B cell (primary cell): ENCODE data around the gene ANKRD30B. TPM values are rescaled to one million over a fixed set of nuclear protein-coding genes. Genes with fewer than 3 reads are reported as not detected.
"Not testable (repeated sequence)": the region's sequence is repeated elsewhere in the genome, so short reads cannot be mapped to it uniquely, and the experiment has no call there.

Source experiments
- ATAC-seq: fragments of 200-7000 bp; cut with Tn5 transposase; one replicate; pipeline ENCODE4 v1.10.0; 2021; ENCODE audit warnings: low read depth, mild to moderate bottlenecking, moderate number of reproducible peaks, moderate library complexity
- CTCF ChIA-PET: fragments of 350-600 bp; sonication (Branson Sonifier 250); formaldehyde crosslinking; loops from one replicate; lab custom pipeline; 2021; ENCODE audit warnings: antibody characterized with exemption, inconsistent platforms; lab: Charles Lee
- POLR2A ChIA-PET: fragments of 350-600 bp; sonication (Branson Sonifier 250); formaldehyde crosslinking; loops from one replicate; lab custom pipeline; 2021; ENCODE audit warnings: antibody characterized with exemption; lab: Charles Lee
- DNase-seq: peaks from one replicate; pipeline ENCODE4 v3.0.0; 2013
- H2AFZ ChIP-seq: 2 replicates; pipeline ENCODE4 v1.6.1; 2012; ENCODE audit warnings: mild to moderate bottlenecking, low read depth, low read length; ENCODE audit not compliant: insufficient read depth, poor library complexity, severe bottlenecking
- H3K27ac ChIP-seq, 2 donors: 1 replicate in 1 of 2; 2 replicates in 1 of 2; pipeline ENCODE4 v1.5.1; 2012 to 2013; ENCODE audit warnings: low read length in 2 of 2, mild to moderate bottlenecking in 2 of 2, moderate library complexity in 1 of 2
- H3K27me3 ChIP-seq, 4 experiments: fragments of 200-600 bp in 1 of 4; sonication (generic) in 1 of 4; replicated peaks in 1 of 4; 1 replicate in 2 of 4; 2 replicates in 2 of 4; pipeline versions ENCODE4 v1.6.1 to v1.7.0; 2013 to 2016; ENCODE audit warnings: low read length in 3 of 4, mild to moderate bottlenecking in 2 of 4, mixed read lengths in 1 of 4, moderate library complexity in 1 of 4; ENCODE audit not compliant: insufficient read depth in 4 of 4, control insufficient read depth in 3 of 4; ENCODE audit errors: control extremely low read depth in 1 of 4
- H3K36me3 ChIP-seq, 2 experiments: replicated peaks in 1 of 2; 1 replicate in 1 of 2; 2 replicates in 1 of 2; pipeline versions ENCODE4 v1.6.1 to v1.7.1; 2013; ENCODE audit warnings: low read length in 1 of 2; ENCODE audit not compliant: insufficient read depth in 2 of 2, control insufficient read depth in 1 of 2; ENCODE audit errors: control extremely low read depth in 1 of 2, extremely low read depth in 1 of 2
- H3K4me1 ChIP-seq, 2 donors: fragments of 200-600 bp in 1 of 2; sonication (generic) in 1 of 2; 1 replicate in 1 of 2; 2 replicates in 1 of 2; pipeline versions ENCODE4 v1.5.1 to v1.6.1; 2013 to 2017; ENCODE audit warnings: low read length in 2 of 2; ENCODE audit not compliant: control insufficient read depth in 2 of 2, insufficient read depth in 2 of 2
- H3K4me2 ChIP-seq: replicated peaks from 2 replicates; pipeline ENCODE3; 2012; ENCODE audit warnings: mild to moderate bottlenecking, low read depth, low read length; ENCODE audit not compliant: poor library complexity, severe bottlenecking
- H3K4me3 ChIP-seq, 5 experiments: fragments of 200-600 bp in 1 of 5; sonication (generic) in 1 of 5; 1 replicate in 3 of 5; 2 replicates in 2 of 5; pipeline versions ENCODE4 v1.5.1 to v1.7.0; 2011 to 2016; ENCODE audit warnings: low read length in 4 of 5, mild to moderate bottlenecking in 4 of 5, low read depth in 2 of 5, control low read depth in 1 of 5, moderate library complexity in 1 of 5; ENCODE audit not compliant: insufficient read depth in 1 of 5; ENCODE audit errors: control extremely low read depth in 1 of 5, extremely low read depth in 1 of 5
- H3K79me2 ChIP-seq: fragments of 200-600 bp; sonication (generic); one replicate; pipeline ENCODE4 v1.6.0; 2016; ENCODE audit warnings: low read length; ENCODE audit not compliant: control insufficient read depth, insufficient read depth
- H3K9ac ChIP-seq: fragments of 200-600 bp; sonication (generic); 2 replicates; pipeline ENCODE4 v1.6.1; 2017; ENCODE audit warnings: mild to moderate bottlenecking, low read length, moderate library complexity
- H3K9me3 ChIP-seq, 3 donors: one replicate each; pipeline versions ENCODE4 v1.6.1 to v1.7.1; 2013; ENCODE audit warnings: low read length in 2 of 3; ENCODE audit not compliant: control insufficient read depth in 2 of 3, insufficient read depth in 1 of 3; ENCODE audit errors: control extremely low read depth in 1 of 3
- H4K20me1 ChIP-seq: 2 replicates; pipeline ENCODE4 v1.6.0; 2012; ENCODE audit warnings: mild to moderate bottlenecking, low read length; ENCODE audit not compliant: insufficient read depth, control insufficient read depth, poor library complexity, severe bottlenecking
- H3K27ac Mint-ChIP-seq: one replicate; pipeline ENCODE4 v1.8.0; 2021; ENCODE audit warnings: mixed read lengths
- H3K27me3 Mint-ChIP-seq: one replicate; pipeline ENCODE4 v1.8.0; 2021; ENCODE audit warnings: mixed read lengths
- H3K4me1 Mint-ChIP-seq: one replicate; pipeline ENCODE4 v1.8.0; 2021; ENCODE audit warnings: mixed read lengths
- H3K4me3 Mint-ChIP-seq: one replicate; pipeline ENCODE4 v1.8.0; 2021; ENCODE audit warnings: mixed read lengths
- H3K9me3 Mint-ChIP-seq: one replicate; pipeline ENCODE4 v1.8.0; 2022; ENCODE audit warnings: mixed read lengths; ENCODE audit not compliant: insufficient read depth
- EZH2 ChIP-seq: IDR thresholded peaks from 2 replicates; pipeline ENCODE4 v1.6.1; 2012; ENCODE audit warnings: borderline replicate concordance, low read depth, mild to moderate bottlenecking, moderate library complexity, low read length; ENCODE audit not compliant: insufficient read depth, poor library complexity, severe bottlenecking
- WGBS: methylation state at CpG from one replicate; pipeline ENCODE4 v1.1.5; 2013; ENCODE audit warnings: missing lambda C conversion rate; ENCODE audit not compliant: insufficient coverage; 5-methylcytosine and 5-hydroxymethylcytosine counted together
- intact Hi-C: fragments of 100-400 bp; cut with micrococcal nuclease; formaldehyde crosslinking; loops from one replicate; pipeline ENCODE4 v1.10.0; 2022
- polyA plus RNA-seq: library from polyadenylated mRNA; depleted of rRNA; stranded (reverse); fragments of >200 nt; gene quantifications from 2 replicates; pipeline ENCODE4 v1.2.3, GENCODE V29; 2012
- total RNA-seq, 2 donors: library from RNA; stranded (reverse); fragments of 120-200 nt in 1 of 2; gene quantifications; 1 replicate in 1 of 2; 2 replicates in 1 of 2; pipeline versions ENCODE4 v1.2.3 to v1.2.4, GENCODE V29; 2013 to 2022
- TF ChIP-seq, protein P1 (sequence below): fragments of 200-600 bp; IDR thresholded peaks from one replicate; pipeline ENCODE4 v1.8.0; 2022; ENCODE audit warnings: antibody characterized with exemption, mild to moderate bottlenecking

Gene ANKRD30B
- total and polyA plus RNA-seq, 2 donors (not counting 1 experiment from before 2014, with no cell fraction given) = 0.01 TPM; not detected in 1

DNA sequence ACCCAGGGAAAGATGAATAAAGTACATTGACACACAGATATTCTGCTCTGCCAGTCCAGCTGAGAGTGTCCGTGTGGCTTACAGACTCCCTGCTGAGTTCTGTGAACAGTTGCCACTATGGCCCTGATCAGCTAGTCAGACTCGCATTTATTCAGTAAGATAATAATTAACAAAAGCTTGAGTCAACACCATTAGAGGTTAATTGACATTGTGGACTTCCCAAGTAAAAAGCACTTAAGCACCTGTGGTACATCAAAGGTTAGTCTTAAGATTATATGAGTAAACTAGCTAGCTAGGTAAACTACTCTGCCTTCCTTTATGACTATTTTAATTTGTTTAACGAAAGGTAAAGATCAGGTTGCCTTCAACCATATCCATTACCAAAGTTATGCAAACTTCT, 33.7 kb downstream of the ANKRD30B start:
- Mint-ChIP-seq H3K4me3 (no peak overlapping the region), H3K27me3 (no peaks in the 10 kb centered on the region), H3K27ac (no peak overlapping the region), H3K9me3 (peaks cover 3% of the 10 kb centered on the region), H3K4me1 (no peaks in the 10 kb centered on the region)
- Histone ChIP-seq H3K9ac (no peak overlapping the region), H2AFZ (no peak overlapping the region), H3K27me3 (no peaks in the 10 kb centered on the region), H3K4me2 (no peak overlapping the region), H3K79me2 (no peaks in the 10 kb centered on the region), H3K9me3 (peaks cover 0 to 2% (median 0%) of the 10 kb centered on the region in 3 donors), H3K27ac (no peak overlapping the region), H4K20me1 (no peaks in the 10 kb centered on the region), H3K4me1 (no peaks in the 10 kb centered on the region), H3K36me3 (no peaks in the 10 kb centered on the region), H3K4me3 (no peak overlapping the region)
- ChIA-PET POLR2A (no interaction called here), CTCF (no interaction called here)
- 60% methylated on average over 1 of the region's 3 CpGs for WGBS
- intact Hi-C loops = no loop called here
- DNase-seq = no peak
- TF ChIP-seq EZH2 = no peak
- TF ChIP-seq, protein P1, sequence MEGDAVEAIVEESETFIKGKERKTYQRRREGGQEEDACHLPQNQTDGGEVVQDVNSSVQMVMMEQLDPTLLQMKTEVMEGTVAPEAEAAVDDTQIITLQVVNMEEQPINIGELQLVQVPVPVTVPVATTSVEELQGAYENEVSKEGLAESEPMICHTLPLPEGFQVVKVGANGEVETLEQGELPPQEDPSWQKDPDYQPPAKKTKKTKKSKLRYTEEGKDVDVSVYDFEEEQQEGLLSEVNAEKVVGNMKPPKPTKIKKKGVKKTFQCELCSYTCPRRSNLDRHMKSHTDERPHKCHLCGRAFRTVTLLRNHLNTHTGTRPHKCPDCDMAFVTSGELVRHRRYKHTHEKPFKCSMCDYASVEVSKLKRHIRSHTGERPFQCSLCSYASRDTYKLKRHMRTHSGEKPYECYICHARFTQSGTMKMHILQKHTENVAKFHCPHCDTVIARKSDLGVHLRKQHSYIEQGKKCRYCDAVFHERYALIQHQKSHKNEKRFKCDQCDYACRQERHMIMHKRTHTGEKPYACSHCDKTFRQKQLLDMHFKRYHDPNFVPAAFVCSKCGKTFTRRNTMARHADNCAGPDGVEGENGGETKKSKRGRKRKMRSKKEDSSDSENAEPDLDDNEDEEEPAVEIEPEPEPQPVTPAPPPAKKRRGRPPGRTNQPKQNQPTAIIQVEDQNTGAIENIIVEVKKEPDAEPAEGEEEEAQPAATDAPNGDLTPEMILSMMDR = no peak
- no peak for ATAC-seq

DNA sequence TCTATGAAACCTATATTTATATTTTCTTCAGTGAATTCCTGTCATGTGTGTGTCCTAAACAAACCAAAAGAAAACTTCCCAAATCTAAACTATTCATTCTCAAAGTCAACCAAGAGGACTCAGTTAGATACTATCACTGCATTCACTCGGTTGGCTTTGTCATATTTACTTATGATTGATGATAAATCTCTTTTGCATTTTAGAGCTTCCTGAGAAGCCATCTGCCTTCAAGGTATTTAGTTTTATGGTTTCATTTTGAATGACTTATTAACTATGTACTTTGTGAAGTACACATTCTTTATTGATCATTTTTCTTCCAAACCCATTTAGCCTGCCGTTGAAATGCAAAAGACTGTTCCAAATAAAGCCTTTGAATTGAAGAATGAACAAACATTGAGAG, 36.2 kb downstream of the ANKRD30B start:
- Histone ChIP-seq H3K4me3 (no peak overlapping the region), H3K4me2 (no peak overlapping the region), H3K9me3 (peaks cover 0 to 2% (median 0%) of the 10 kb centered on the region in 3 donors), H3K4me1 (no peaks in the 10 kb centered on the region), H3K27ac (no peak overlapping the region), H3K79me2 (no peaks in the 10 kb centered on the region), H4K20me1 (no peaks in the 10 kb centered on the region), H3K27me3 (no peaks in the 10 kb centered on the region), H3K9ac (no peak overlapping the region), H2AFZ (no peak overlapping the region), H3K36me3 (no peaks in the 10 kb centered on the region)
- Mint-ChIP-seq H3K27me3 (no peaks in the 10 kb centered on the region), H3K4me1 (no peaks in the 10 kb centered on the region), H3K27ac (no peak overlapping the region), H3K9me3 (peaks cover 3% of the 10 kb centered on the region), H3K4me3 (no peak overlapping the region)
- POLR2A ChIA-PET = no interaction called here
- DNase-seq (no peak), ATAC-seq (no peak)
- intact Hi-C loops = no loop called here
- CTCF ChIA-PET = no interaction called here
- WGBS = no CpG with 5 or more reads among the region's 2 CpGs
- TF ChIP-seq, protein P1 = no peak
- TF ChIP-seq EZH2 = no peak

DNA sequence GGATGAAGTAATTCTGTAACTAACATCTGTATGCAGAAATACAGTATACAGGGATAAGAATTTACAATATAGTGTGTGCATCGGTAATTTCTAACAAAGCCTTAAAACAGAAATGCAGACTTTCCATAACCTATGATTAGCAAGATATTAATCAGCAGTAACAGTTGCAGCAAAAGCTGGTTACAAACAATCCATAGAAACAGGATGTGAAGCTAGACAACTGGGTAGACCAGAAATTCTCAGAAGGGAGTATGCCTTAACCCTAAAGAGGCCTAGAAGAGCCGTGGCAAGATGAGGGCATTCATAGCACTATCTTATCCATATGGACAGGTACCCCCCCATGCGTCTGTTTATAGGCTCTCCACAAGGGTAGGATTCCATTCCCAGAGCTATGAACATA, 48.9 kb downstream of the ANKRD30B start:
- CTCF ChIA-PET, H3K36me3 ChIP-seq, H3K4me2 ChIP-seq, H3K9me3 Mint-ChIP-seq, H3K27ac Mint-ChIP-seq, H3K27ac ChIP-seq, POLR2A ChIA-PET, H3K4me3 ChIP-seq, H3K79me2 ChIP-seq, H3K9me3 ChIP-seq, intact Hi-C loops, H3K4me1 ChIP-seq, H3K9ac ChIP-seq, ATAC-seq, H2AFZ ChIP-seq, H3K4me3 Mint-ChIP-seq, H3K4me1 Mint-ChIP-seq, H4K20me1 ChIP-seq, H3K27me3 ChIP-seq, H3K27me3 Mint-ChIP-seq: not testable (repeated sequence)
- 90% methylated on average over 1 of the region's 3 CpGs for WGBS
- peak; percentile 1 for DNase-seq
